ENCODE data around the gene SMYD3. TPM values are rescaled to one million over a fixed set of nuclear protein-coding genes. Genes with fewer than 3 reads are reported as not detected.

Gene SMYD3
- polyA plus RNA-seq, 1 experiment, result 39.9 TPM

DNA sequence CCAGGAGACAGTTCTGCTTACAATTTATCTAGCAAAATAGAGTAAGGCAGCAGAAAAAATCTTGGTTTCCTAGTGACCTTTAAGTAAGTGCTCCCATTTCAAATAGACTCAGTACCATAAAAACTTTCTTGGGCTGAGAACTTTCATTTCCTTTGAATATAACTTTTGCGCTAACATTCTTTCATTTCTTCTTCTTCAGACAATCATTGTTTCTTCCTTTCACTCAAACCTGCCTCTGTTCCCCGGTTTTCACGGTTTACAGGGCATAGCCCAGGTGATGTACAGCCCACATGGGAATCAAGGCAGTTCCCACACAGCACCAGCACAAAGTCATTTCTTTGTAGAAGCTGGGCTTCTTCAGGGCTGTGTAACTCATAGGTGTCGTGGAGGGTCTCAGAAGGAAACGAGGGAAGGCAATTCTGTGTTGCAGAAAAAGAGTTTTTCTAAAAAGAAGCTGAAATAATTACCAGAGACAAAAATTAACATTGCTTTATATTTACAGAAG lies 611.6 kb downstream of the SMYD3 start:
- CTCF ChIA-PET, result no interaction called here
- no peak for DNase-seq (ENCODE audit: low read depth, low spot score)
- TF ChIP-seq, protein P1, sequence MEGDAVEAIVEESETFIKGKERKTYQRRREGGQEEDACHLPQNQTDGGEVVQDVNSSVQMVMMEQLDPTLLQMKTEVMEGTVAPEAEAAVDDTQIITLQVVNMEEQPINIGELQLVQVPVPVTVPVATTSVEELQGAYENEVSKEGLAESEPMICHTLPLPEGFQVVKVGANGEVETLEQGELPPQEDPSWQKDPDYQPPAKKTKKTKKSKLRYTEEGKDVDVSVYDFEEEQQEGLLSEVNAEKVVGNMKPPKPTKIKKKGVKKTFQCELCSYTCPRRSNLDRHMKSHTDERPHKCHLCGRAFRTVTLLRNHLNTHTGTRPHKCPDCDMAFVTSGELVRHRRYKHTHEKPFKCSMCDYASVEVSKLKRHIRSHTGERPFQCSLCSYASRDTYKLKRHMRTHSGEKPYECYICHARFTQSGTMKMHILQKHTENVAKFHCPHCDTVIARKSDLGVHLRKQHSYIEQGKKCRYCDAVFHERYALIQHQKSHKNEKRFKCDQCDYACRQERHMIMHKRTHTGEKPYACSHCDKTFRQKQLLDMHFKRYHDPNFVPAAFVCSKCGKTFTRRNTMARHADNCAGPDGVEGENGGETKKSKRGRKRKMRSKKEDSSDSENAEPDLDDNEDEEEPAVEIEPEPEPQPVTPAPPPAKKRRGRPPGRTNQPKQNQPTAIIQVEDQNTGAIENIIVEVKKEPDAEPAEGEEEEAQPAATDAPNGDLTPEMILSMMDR (IDR thresholded peaks at IDR 0.05; ENCODE audit: low read depth, low read length), result no peak
- Histone ChIP-seq H3K27me3 (ENCODE audit: control insufficient read depth, insufficient read depth, low read length) (no peaks in the 10 kb centered on the region), H3K9me3 (ENCODE audit: control insufficient read depth, insufficient read depth, low read length) (0 out of 2 replicates have a peak, but pooled peaks cover 2% of the 10 kb centered on the region), H3K27ac (ENCODE audit: low read depth, low read length) (no peak overlapping the region), H3K4me3 (ENCODE audit: low read depth, low read length) (no peak overlapping the region)
- POLR2A ChIA-PET, result no interaction called here

DNA sequence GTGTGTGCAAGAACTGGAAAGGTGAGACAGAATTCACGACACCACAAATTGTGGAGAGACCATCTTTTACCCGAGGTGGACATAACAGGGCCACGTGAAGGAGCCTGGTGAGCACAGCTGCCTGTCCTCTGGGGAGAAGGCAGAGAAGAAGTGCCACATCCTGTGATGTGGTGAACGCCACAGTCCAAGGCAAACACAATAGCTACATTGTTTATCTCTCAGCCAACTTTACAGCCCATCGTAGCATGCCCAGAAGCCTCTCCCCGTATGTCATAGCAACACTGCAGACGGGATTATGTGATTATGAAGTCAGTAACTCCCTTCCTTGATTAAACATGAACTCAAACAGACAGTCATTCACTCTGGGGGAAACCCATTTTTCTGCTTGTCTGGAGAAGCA lies 612.2 kb downstream of the SMYD3 start:
- POLR2A ChIA-PET, result no interaction called here
- TF ChIP-seq, protein P1 (IDR thresholded peaks at IDR 0.05; ENCODE audit: low read depth, low read length), result no peak

DNA sequence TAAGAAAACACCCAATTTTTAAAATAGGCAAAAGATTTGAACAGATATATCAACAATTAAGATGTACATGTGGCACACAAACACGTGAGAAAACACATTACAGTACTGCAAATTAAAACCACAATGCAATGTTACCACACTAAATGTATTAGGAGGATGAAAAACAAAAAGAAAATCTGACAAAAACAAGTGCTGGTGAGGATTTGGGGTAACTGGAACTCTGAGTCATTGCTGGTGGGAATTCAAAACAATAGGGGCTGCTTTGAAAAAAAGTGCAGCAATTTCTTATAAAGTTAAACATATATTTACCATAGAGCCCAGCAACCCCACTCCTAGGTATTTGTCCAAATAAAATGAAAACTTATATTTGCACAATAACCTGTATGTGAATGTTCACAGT lies 614.1 kb downstream of the SMYD3 start:
- Histone ChIP-seq H3K27ac (ENCODE audit: low read depth, low read length) (no peak overlapping the region), H3K4me3 (ENCODE audit: low read depth, low read length) (no peak overlapping the region), H3K9me3 (ENCODE audit: control insufficient read depth, insufficient read depth, low read length) (0 out of 2 replicates have a peak, but pooled peaks cover 2% of the 10 kb centered on the region), H3K27me3 (ENCODE audit: control insufficient read depth, insufficient read depth, low read length) (no peaks in the 10 kb centered on the region)
- CTCF ChIA-PET, result no interaction called here
- no peak for DNase-seq (ENCODE audit: low read depth, low spot score)
- POLR2A ChIA-PET, result no interaction called here
- TF ChIP-seq, protein P1 (IDR thresholded peaks at IDR 0.05; ENCODE audit: low read depth, low read length), result no peak

More for the DNA sequence above, 612.2 kb downstream of the SMYD3 start:
- H3K4me3 ChIP-seq (ENCODE audit: low read depth, low read length), result no peak overlapping the region
- no peak for DNase-seq (ENCODE audit: low read depth, low spot score)
- CTCF ChIA-PET, result no interaction called here
- H3K27ac ChIP-seq (ENCODE audit: low read depth, low read length), result no peak overlapping the region
- H3K9me3 ChIP-seq (ENCODE audit: control insufficient read depth, insufficient read depth, low read length), result 0 out of 2 replicates have a peak, but pooled peaks cover 2% of the 10 kb centered on the region
- no peaks in the 10 kb centered on the region for H3K27me3 ChIP-seq (ENCODE audit: control insufficient read depth, insufficient read depth, low read length)

DNA sequence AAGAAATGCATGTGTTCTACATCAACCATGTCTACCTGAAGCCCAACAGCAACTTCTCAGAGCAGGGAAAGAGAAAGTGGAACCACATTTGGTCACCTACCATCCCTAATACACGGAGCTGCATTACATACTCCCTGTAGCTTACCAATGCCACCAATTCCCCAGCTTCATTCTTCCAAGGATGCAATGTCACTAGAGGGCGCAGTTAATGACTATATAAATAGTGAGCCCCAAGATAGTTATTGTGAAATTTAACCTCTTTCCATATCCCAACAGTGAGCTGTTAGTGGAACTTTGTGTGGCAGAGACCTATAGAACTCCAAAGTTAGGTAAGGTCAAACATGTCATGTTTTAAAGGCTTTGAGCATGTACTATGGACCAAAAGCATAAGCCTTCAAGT lies 618.3 kb downstream of the SMYD3 start:
- Histone ChIP-seq H3K4me3 (ENCODE audit: low read depth, low read length) (no peak overlapping the region), H3K9me3 (ENCODE audit: control insufficient read depth, insufficient read depth, low read length) (no peaks in the 10 kb centered on the region), H3K27ac (ENCODE audit: low read depth, low read length) (no peak overlapping the region), H3K27me3 (ENCODE audit: control insufficient read depth, insufficient read depth, low read length) (no peaks in the 10 kb centered on the region)
- ChIA-PET POLR2A (no interaction called here), CTCF (interaction anchor here (0.5 to 1.5 kb wide), 18 partner anchors 9 to 736 kb away, joined by 3 to 6 read pairs (median 3); no protein-coding TSS in a partner anchor)
- TF ChIP-seq, protein P1 (IDR thresholded peaks at IDR 0.05; ENCODE audit: low read depth, low read length), result peak; percentile 32; the same call in 1 of the 2 replicates
- no peak for DNase-seq (ENCODE audit: low read depth, low spot score)

DNA sequence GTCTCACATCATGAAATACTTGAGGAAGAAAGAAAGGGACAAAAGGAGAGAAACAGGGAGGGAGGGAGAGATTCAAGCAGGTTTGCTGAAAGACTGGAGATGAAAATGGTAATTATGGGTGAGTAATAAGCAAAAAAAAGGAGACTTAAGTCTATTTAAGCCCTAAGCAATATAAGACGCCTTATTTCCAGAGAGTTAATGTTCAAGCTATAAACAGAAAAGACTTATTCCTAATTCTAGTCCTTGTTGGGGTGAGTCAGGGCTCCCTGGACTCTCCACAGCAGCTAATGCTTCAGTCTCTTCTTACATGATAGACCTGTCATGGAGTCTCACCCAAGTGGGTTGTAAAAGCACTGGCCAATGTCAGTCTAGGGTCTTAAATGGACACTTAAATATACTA lies 619.2 kb downstream of the SMYD3 start:
- H3K9me3 ChIP-seq (ENCODE audit: control insufficient read depth, insufficient read depth, low read length), result no peaks in the 10 kb centered on the region
- no peak overlapping the region for H3K4me3 ChIP-seq (ENCODE audit: low read depth, low read length)
- no peak for DNase-seq (ENCODE audit: low read depth, low spot score)
- no peak overlapping the region for H3K27ac ChIP-seq (ENCODE audit: low read depth, low read length)
- no peaks in the 10 kb centered on the region for H3K27me3 ChIP-seq (ENCODE audit: control insufficient read depth, insufficient read depth, low read length)
- CTCF ChIA-PET, result interaction anchor here (0.5 to 1.5 kb wide), 7 partner anchors 12 to 735 kb away, joined by 3 to 5 read pairs (median 4); no protein-coding TSS in a partner anchor
- TF ChIP-seq, protein P1 (IDR thresholded peaks at IDR 0.05; ENCODE audit: low read depth, low read length), result no peak
- POLR2A ChIA-PET, result no interaction called here
